RWPE2 (cell line): Measurements from ENCODE around the gene KAT7.

Source experiments
- ATAC-seq: fragments of 200-7000 bp; cut with Tn5 transposase; 3 replicates; pipeline ENCODE4 v1.9.1; 2021; ENCODE audit warnings: low read depth
- DNase-seq: peaks from one replicate; pipeline ENCODE4 v3.0.0-alpha.2; 2020; ENCODE audit warnings: low spot score
- H3K27ac ChIP-seq: fragments of 450-650 bp; 2 replicates; pipeline ENCODE4 v1.5.1; 2017; ENCODE audit warnings: mild to moderate bottlenecking; ENCODE audit not compliant: poor library complexity, severe bottlenecking
- H3K27me3 ChIP-seq: fragments of 250-450 bp; sonication (Bioruptor Pico); 2 replicates; pipeline ENCODE4 v1.5.1; 2021; ENCODE audit warnings: mild to moderate bottlenecking, moderate library complexity; ENCODE audit not compliant: insufficient read depth, poor library complexity, severe bottlenecking
- H3K36me3 ChIP-seq: fragments of 250-450 bp; sonication (Bioruptor Pico); 2 replicates; pipeline ENCODE4 v1.5.1; 2020; ENCODE audit warnings: low read depth, mild to moderate bottlenecking, moderate library complexity
- H3K4me1 ChIP-seq: fragments of 250-450 bp; sonication (Bioruptor Pico); 2 replicates; pipeline ENCODE4 v1.5.1; 2021; ENCODE audit warnings: mild to moderate bottlenecking, moderate library complexity; ENCODE audit not compliant: insufficient read depth, poor library complexity, severe bottlenecking
- H3K4me3 ChIP-seq: fragments of 250-450 bp; sonication (Bioruptor Pico); 2 replicates; pipeline ENCODE4 v1.5.1; 2021; ENCODE audit warnings: mild to moderate bottlenecking, moderate library complexity; ENCODE audit not compliant: severe bottlenecking
- H3K9me3 ChIP-seq: fragments of 250-450 bp; sonication (Bioruptor Pico); 2 replicates; pipeline ENCODE4 v1.5.1; 2021; ENCODE audit warnings: mild to moderate bottlenecking, moderate library complexity; ENCODE audit not compliant: severe bottlenecking
- TF ChIP-seq, protein P1 (sequence below): fragments of 450-650 bp; IDR thresholded peaks from one replicate; pipeline ENCODE4 v1.5.1; 2017; ENCODE audit warnings: mild to moderate bottlenecking, moderate library complexity; ENCODE audit not compliant: poor library complexity, severe bottlenecking

The KAT7 gene

DNA sequence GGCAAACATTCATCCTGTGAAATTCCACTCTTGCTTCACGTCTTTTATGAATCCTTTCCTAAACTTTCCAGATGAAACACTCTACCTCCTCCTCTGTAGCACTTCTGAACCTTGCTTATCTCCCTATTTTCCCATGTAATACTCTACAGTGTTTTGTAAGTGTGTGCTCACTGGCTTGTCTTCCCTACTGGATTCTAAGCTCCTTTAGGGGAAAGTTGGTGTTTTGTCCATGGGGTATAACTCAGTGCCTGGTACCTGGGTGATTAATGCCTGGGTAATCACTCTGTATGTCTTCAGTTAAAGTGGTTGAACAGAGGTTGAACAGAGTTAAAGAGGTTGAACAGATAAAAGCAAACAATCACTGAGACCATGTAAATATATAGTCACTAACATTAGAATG lies 3.8 kb upstream of the KAT7 start:
- ATAC-seq, result no peak
- Histone ChIP-seq H3K27ac (no peak overlapping the region), H3K36me3 (peaks cover 3% of the 10 kb centered on the region), H3K4me1 (peaks cover 2% of the 10 kb centered on the region), H3K27me3 (no peaks in the 10 kb centered on the region), H3K4me3 (no peak overlapping the region), H3K9me3 (no peaks in the 10 kb centered on the region)
- no peak for DNase-seq
- TF ChIP-seq, protein P1, sequence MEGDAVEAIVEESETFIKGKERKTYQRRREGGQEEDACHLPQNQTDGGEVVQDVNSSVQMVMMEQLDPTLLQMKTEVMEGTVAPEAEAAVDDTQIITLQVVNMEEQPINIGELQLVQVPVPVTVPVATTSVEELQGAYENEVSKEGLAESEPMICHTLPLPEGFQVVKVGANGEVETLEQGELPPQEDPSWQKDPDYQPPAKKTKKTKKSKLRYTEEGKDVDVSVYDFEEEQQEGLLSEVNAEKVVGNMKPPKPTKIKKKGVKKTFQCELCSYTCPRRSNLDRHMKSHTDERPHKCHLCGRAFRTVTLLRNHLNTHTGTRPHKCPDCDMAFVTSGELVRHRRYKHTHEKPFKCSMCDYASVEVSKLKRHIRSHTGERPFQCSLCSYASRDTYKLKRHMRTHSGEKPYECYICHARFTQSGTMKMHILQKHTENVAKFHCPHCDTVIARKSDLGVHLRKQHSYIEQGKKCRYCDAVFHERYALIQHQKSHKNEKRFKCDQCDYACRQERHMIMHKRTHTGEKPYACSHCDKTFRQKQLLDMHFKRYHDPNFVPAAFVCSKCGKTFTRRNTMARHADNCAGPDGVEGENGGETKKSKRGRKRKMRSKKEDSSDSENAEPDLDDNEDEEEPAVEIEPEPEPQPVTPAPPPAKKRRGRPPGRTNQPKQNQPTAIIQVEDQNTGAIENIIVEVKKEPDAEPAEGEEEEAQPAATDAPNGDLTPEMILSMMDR, result no peak

DNA sequence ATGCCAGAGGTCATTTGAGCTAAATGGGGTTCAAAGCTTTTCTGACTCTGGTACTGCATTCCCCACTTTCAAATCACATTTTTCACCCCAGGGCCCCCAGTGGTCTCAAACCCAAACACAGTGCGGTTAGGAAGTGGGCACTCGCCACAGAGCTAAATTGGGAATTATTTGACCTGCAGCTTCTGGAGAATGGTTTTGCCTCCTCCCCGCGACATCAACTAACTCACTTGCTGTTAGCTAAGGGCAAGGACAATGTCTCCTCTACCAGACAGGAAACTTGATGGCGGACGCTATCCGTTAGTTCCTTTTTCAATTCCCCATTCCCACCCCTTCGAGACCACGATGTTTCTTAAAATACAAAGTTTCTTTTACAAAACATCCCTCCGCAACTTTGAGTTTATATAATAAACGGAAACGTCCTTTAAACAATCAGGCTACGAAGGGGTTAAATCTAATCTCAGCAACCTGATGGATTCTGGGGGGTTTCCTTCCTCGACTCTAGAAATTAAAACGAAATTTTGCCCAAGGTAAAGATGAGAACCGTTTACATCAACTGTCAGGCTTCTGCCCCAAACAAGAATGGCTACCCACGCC lies 500 bp upstream of the KAT7 start:
- Histone ChIP-seq H3K4me1 (peaks cover 5% of the 10 kb centered on the region), H3K36me3 (peaks cover 34% of the 10 kb centered on the region), H3K4me3 (peak overlapping the region; percentile 95), H3K27me3 (no peaks in the 10 kb centered on the region), H3K27ac (peak overlapping the region; percentile 65), H3K9me3 (no peaks in the 10 kb centered on the region)
- no peak for ATAC-seq
- no peak for DNase-seq
- TF ChIP-seq, protein P1, result no peak

DNA sequence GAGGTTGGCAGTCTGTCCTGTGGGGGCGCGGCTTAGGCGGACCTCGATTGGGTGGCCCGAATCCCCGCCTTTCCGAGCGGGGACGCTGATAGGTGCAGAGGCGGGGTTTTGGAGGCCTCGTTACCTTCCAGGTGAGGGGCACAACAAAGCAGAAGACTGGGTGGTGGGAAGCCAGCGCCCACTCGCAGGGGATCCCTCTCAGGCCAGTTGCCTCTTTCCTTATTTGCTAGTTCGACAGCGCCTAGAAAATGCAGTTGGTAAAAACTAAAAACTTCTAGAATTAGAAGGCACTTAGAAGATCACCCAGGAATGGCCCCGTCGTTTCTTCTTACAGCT lies 730 bp downstream of the KAT7 start:
- no peak overlapping the region for H3K27ac ChIP-seq
- peaks cover 44% of the 10 kb centered on the region for H3K36me3 ChIP-seq
- DNase-seq, result no peak
- TF ChIP-seq, protein P1, result no peak
- peak overlapping the region; percentile 95 for H3K4me3 ChIP-seq
- no peaks in the 10 kb centered on the region for H3K27me3 ChIP-seq
- ATAC-seq, result no peak
- H3K4me1 ChIP-seq, result peaks cover 5% of the 10 kb centered on the region
- no peaks in the 10 kb centered on the region for H3K9me3 ChIP-seq

DNA sequence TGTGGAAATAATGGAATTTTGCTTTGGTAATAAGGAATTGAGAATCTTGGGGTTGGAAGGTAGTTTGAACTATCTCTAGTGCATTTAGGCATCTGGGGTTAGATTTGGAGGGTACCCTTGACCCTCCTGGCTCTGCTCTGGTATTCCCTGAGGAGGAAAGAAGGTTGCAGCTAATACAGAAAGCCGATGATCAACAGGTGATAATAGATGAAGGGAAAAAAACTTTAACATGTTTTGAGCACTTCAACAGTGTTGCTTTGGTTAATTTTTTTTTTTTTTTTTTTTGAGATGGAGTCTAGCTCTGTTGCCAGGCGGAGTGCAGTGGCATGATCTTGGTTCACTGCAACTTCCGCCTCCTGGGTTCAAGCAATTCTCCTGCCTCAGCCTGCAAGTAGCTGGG lies 4.8 kb downstream of the KAT7 start:
- ATAC-seq, result no peak
- Histone ChIP-seq H3K27me3 (no peaks in the 10 kb centered on the region), H3K9me3 (no peaks in the 10 kb centered on the region), H3K4me3 (no peak overlapping the region), H3K27ac (no peak overlapping the region), H3K36me3 (peaks cover 85% of the 10 kb centered on the region), H3K4me1 (peaks cover 5% of the 10 kb centered on the region)
- DNase-seq, result no peak
- TF ChIP-seq, protein P1, result no peak

DNA sequence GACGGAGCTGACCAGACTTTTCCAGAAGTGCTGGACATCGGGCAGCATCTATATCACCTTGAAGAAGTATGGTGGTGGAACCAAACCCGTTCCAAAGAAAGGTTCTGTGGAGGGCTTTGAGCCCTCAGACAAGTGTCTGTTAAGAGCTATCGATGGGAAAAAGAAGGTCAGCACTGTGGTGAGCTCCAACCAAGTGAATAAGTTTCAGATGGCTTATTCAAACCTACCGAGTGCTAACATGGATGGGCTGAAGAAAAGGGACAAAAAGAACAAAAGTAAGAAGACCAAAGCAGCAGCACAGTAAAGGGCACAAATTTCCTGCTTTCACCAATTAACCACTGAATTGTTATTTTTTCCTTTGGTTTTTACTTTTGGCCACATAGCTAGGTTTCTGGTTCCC lies 6.9 kb downstream of the KAT7 start:
- TF ChIP-seq, protein P1, result no peak
- Histone ChIP-seq H3K4me3 (no peak overlapping the region), H3K36me3 (peaks cover 92% of the 10 kb centered on the region), H3K9me3 (no peaks in the 10 kb centered on the region), H3K27ac (no peak overlapping the region), H3K4me1 (no peaks in the 10 kb centered on the region), H3K27me3 (no peaks in the 10 kb centered on the region)
- ATAC-seq, result no peak
- DNase-seq, result no peak
